Measurements from ENCODE around the gene LMNA.

GRCh38 chr1:156074661-156075060, 39.9 kb upstream of the LMNA start:
- TF ChIP-seq CTCF (IDR thresholded peaks at IDR 0.05) (no peak), POLR2A (IDR thresholded peaks at IDR 0.05) (no peak)

Data from Peyer's patch (tissue), 4 donors.